ENCODE results near the gene JUN.

JUN gene

DNA sequence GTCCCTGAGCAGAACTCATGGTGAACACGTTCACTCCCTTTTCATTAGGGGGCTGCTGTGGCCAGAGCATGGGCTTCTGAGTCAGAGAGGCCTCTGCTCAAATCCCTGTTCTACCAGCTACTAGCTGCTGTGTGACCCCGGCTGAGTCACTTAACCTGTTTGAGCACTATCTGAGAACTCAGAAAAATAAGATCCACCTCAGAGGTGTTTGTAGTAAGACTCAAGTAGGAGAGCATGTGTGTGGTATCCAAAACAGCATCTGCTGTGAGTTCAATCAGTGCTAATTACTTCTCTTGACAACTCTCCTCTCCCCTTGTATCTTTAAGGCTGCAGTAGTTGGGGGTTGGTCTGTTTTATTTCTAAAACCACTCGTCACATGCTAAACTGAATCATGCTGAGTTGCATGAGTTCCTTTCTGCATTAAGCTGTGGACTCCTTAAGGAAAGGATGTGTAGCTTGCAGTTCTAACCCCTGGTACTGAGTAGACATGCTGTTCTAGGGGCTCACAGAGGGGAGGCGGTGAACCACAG is 39.7 kb upstream of the JUN start:
- peak; percentile 72 for DNase-seq (ENCODE audit: low read depth)
- TF ChIP-seq, protein P1, sequence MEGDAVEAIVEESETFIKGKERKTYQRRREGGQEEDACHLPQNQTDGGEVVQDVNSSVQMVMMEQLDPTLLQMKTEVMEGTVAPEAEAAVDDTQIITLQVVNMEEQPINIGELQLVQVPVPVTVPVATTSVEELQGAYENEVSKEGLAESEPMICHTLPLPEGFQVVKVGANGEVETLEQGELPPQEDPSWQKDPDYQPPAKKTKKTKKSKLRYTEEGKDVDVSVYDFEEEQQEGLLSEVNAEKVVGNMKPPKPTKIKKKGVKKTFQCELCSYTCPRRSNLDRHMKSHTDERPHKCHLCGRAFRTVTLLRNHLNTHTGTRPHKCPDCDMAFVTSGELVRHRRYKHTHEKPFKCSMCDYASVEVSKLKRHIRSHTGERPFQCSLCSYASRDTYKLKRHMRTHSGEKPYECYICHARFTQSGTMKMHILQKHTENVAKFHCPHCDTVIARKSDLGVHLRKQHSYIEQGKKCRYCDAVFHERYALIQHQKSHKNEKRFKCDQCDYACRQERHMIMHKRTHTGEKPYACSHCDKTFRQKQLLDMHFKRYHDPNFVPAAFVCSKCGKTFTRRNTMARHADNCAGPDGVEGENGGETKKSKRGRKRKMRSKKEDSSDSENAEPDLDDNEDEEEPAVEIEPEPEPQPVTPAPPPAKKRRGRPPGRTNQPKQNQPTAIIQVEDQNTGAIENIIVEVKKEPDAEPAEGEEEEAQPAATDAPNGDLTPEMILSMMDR (IDR thresholded peaks at IDR 0.05; ENCODE audit: low read length, missing control alignments) = no peak
- no peak overlapping the region for H3K4me3 ChIP-seq (replicated peaks; ENCODE audit: low read depth, low read length)

DNA sequence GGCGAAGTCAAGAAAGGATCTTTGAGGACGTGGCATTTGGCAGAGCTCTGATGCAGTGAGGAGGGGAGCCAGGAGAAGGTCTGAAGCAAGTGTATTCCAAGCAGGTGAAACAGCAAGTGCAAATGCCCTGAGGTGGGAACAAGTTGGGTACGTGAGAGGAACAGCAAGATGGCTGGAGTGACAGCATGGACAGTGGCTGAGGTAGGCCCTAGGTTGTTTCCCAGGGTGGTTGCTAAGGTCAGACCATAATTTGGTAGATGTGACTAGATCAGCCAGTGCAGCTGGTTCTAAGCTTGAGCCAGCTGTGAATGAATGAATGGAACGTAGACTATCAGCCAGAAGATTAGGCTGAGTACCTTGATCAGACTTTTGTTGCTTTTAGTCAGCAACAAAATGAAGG is 37.5 kb upstream of the JUN start:
- TF ChIP-seq, protein P1 (IDR thresholded peaks at IDR 0.05; ENCODE audit: low read length, missing control alignments) = no peak
- no peak overlapping the region for H3K4me3 ChIP-seq (replicated peaks; ENCODE audit: low read depth, low read length)
- no peak for DNase-seq (ENCODE audit: low read depth)

DNA sequence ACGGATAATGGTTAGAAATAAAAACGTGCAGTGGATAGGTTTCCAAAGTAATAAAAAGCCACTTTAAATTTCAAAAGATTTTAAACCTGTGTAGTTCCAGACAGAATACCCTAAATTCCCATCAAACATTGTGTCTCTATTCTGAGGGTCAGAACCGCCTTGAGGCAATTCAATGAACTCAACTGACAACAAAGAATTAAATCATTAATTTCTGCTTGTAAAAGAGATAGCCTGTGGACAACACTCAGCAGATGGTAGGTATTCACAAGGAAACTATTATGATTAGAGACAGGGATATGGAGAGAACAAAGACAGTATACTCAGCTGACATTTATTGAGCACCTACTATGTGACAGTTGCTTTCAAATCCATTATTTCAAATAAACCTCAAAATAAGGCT is 35.1 kb upstream of the JUN start:
- no peak overlapping the region for H3K4me3 ChIP-seq (replicated peaks; ENCODE audit: low read depth, low read length)
- no peak for DNase-seq (ENCODE audit: low read depth)
- TF ChIP-seq, protein P1 (IDR thresholded peaks at IDR 0.05; ENCODE audit: low read length, missing control alignments) = no peak

DNA sequence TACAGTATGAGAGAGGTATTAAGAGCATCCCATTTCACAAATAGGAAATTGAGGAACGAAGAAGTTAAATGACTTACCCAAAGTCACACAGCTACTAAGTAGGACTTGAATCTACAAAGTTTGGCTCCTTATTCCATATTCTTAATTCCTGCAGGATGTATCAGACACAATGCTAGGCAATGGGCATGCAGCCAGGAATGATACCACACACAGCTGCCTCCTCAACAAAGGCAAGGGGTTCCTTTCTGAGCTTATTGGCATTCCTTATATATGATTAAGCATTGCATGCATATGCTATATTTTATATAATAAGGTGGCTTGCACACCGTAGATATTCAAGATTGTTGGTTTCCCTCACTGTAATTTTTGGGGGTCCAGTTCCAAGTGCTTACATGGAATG is 34.2 kb upstream of the JUN start:
- H3K4me3 ChIP-seq (replicated peaks; ENCODE audit: low read depth, low read length) = no peak overlapping the region
- TF ChIP-seq, protein P1 (IDR thresholded peaks at IDR 0.05; ENCODE audit: low read length, missing control alignments) = no peak
- DNase-seq (ENCODE audit: low read depth) = peak; percentile 92

DNA sequence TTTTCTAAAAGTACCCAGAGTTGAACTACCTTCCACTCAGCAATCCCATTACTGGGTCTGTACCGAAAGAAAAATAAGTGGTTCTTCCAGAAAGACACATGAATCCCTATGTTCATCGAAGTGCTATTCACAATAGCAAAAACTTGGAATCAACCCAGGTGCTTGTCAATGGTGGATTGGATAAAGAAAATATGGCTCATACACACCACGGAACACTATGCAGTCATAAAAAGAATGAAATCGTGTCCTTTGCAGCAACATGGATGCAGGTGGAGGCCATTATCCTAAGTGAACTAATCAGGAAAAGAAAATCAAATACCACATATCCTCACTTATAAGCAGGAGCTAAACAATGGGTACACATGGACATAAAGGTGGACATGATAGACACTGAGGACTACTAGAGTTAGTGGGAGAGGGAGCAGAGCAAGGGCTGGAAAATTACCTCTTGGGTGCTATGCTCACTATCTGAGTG is 32.9 kb upstream of the JUN start:
- peak overlapping the region; percentile 64 for H3K4me3 ChIP-seq (replicated peaks; ENCODE audit: low read depth, low read length)
- TF ChIP-seq, protein P1 (IDR thresholded peaks at IDR 0.05; ENCODE audit: low read length, missing control alignments) = no peak
- peak; percentile 41 for DNase-seq (ENCODE audit: low read depth)

DNA sequence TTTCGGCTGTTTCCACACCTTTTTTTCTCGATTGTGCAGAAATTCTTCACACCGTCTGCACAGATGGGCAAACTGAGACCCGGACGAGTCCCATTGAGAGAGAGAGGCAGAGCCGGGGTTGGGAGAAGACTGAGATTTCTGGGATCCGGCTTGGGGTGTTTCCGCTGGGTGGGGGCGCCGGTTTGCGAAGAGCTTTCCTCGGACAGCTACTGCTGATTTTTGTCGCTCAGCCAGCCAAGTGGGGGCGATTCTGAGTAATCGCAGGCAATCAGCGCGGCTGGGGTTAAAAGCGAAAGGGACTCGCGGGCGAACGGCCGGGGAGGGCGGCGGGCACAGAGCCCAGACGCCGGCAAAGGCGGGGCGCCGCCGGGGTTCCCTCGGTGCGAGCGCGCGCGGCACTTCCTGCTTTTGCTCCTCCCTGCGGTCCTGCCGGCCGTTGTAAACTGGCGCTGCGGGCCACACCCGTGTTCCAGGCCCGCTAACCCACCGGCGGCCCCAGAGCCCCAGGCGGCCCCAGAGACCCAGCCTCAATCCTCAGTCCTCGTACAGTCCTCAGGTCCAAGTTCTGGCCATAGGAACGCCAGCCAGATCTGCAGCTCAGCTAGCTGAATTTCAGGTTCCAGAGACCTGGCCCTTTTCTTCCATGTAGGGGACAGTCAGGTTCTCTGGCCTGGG is 32.4 kb upstream of the JUN start:
- TF ChIP-seq, protein P1 (IDR thresholded peaks at IDR 0.05; ENCODE audit: low read length, missing control alignments) = no peak
- DNase-seq (ENCODE audit: low read depth) = peak; percentile 86

DNA sequence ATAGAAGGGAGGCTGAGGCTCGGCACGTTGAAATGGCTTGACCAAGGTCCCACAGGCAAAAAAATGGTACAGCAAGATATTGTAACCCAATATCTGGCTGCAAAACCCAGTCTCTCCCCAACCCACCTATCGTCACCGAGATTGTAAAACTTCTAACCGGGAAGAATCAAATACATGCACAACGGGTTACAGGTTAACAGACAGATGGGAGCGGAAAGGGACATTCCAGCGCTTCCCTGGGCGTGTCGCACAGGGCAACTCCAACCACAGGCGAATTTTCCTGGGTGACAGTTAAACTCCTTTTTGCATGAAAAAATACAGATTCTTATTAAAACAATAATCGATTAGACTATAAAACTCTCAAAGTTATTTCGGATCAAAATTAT is 31.8 kb upstream of the JUN start:
- peak overlapping the region; percentile 64 for H3K4me3 ChIP-seq (replicated peaks; ENCODE audit: low read depth, low read length)
- peak; percentile 14 for DNase-seq (ENCODE audit: low read depth)
- TF ChIP-seq, protein P1 (IDR thresholded peaks at IDR 0.05; ENCODE audit: low read length, missing control alignments) = no peak

More for the DNA sequence above, 32.4 kb upstream of the JUN start:
- H3K4me3 ChIP-seq (replicated peaks; ENCODE audit: low read depth, low read length) = peak overlapping the region; percentile 64

Measured in fibroblast of pulmonary artery (primary cell).